HEK293T (cell line): ENCODE results near the gene OR2T6.

Experiments
- L3MBTL2 ChIP-seq: fragments of 450-650 bp; conservative IDR thresholded peaks from 2 replicates; pipeline ENCODE4 v1.6.1; 2016; ENCODE audit warnings: mild to moderate bottlenecking
- SP1 ChIP-seq: fragments of 450-650 bp; IDR thresholded peaks from 2 replicates; pipeline ENCODE4 v1.6.1; 2017
- TARDBP ChIP-seq: fragments of 450-650 bp; IDR thresholded peaks from 2 replicates; pipeline ENCODE4 v1.6.1; 2016

DNA sequence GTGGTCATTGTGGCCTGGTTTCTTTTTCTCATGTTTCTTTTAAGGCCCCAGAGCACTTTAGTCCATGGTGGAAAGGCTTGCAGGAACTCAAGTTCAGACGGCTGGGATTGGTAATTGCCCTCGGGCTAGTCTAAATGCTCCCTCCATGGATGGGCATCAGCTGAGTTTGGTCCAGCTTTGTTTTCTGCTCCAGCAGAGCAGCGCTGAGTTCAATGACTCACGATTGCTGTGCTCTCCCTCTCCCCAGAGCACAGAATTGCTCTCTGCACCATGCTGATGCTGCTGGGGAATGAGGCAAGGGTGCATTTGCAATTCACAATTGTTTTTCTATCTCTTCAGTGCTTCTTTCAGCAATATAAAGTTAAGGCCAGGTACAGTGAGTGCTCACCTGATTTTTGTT, 1.8 kb upstream of the OR2T6 start:
- TF ChIP-seq SP1 = no peak
- TF ChIP-seq TARDBP = no peak
- TF ChIP-seq L3MBTL2 = no peak
